IPS-NIHi7 (cell line): ENCODE data around the gene RNU5B-1.
"Not testable (repeated sequence)": the region's sequence is repeated elsewhere in the genome, so short reads cannot be mapped to it uniquely, and the experiment has no call there.

Source experiments
- DNase-seq: peaks from one replicate; pipeline ENCODE4 v3.0.0; 2012; ENCODE audit warnings: mixed read lengths; ENCODE audit errors: extremely low spot score

RNU5B-1 gene

GRCh38 chr15:65343374-65343981, 39.0 kb downstream of the RNU5B-1 start:
- DNase-seq = no peak

DNA sequence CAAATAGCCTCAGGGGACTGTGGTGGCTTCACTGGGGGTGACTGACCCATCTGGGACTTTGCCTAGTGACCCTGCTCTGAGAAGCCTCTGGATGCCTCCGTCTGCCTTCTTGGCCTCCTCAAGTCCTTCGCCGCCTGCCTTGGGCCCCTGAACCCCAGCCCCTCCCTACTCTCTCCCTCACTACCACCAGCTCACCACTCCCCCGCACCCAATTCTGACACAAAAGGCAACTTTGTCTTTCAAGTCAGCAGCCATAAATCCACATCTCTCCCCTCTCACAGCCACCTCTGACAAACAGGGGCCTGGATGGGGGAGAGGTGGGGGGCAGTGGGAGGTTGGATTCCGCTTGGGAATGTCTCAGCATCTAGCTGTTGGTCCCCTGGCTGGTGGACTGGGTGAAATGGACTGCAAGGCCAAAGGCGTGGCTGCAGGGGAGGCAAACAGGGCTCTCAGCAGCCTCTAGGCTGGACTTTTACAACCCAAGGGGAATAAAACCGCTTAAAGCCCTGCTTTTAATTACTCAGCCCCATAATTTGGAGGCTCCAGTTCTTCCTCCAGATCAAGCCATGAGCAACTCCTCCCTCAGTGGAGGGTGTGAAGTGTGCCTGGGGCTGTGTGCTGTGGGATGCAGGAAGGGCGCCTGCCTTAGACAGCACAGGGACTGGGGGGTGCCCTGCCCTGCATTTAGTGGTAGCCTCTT, 39.9 kb downstream of the RNU5B-1 start:
- DNase-seq = no peak

GRCh38 chr15:65344914-65345275, 40.4 kb downstream of the RNU5B-1 start:
- no peak for DNase-seq

GRCh38 chr15:65346856-65347598, 42.5 kb downstream of the RNU5B-1 start:
- no peak for DNase-seq

DNA sequence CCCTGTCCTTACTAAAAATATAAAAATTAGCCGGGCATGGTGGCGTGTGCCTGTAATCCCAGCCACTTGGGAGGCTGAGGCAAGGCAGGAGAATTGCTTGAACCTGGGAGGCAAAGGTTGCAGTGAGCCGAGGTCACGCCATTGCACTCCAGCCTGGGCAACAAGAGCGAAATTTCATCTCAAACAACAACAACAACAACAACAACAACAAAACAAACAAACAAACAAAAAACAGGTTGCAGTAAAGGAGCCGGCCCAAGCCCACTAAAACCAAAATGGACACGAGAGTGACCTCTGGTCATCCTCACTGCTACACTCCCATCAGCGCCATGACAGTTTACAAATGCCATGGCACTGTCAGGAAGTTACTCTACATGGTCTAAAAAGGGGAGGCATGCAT, 43.3 kb downstream of the RNU5B-1 start:
- DNase-seq = not testable (repeated sequence)

DNA sequence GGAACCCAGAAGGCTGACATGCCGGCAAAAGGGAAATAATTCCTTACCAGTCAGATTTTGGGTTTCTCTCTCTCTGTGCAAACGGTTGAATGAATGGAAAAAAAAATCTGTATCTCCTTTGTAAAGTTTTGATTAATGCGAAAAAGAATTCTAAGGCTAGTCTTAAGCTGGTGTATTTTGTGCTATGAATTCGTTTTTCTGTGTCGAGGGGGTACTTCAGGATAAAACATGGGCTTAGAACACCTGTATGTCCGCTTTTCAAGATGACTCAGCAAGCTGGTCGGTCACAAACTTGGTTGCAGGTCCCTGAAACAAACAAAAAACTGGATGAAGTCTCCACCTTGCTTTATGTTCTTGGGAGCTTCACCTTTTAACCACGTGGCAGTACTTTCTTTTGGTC, 44.9 kb downstream of the RNU5B-1 start:
- DNase-seq = no peak

- not testable (repeated sequence) for DNase-seq
Observed at GRCh38 chr15:65351972-65352371, 47.5 kb downstream of the RNU5B-1 start.
